NCI-H187 (cell line): ENCODE results near the gene CRB1.

ENCODE experiments used
- DNase-seq, 2 experiments: peaks; one replicate each; lab custom pipeline; 2025; lab: John Stamatoyannopoulos, UW

The CRB1 gene

GRCh38 chr1:197303463-197303862 lies 35.4 kb downstream of the CRB1 start:
- no peak for DNase-seq

GRCh38 chr1:197304638-197305200 lies 36.7 kb downstream of the CRB1 start:
- DNase-seq = no peak

DNA sequence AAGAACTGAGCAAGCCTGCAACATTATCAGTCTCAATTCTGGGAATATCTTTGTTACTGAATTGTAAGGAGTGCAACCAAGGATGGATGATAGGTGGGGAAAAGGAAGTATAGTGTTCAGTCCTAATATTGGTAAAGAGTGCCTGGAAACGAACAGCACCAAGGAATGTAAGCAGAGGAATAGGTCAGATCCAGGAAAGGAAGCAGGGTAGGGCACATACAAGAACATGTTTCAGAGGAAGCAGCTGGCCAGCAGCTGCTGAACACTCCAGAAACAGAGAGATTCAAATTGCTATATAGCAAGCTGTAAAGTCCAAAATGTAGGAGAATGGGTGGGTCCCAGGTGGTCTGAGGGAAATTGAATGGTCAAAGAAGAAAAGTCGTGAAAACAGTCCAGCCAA lies 37.9 kb downstream of the CRB1 start:
- no peak for DNase-seq

DNA sequence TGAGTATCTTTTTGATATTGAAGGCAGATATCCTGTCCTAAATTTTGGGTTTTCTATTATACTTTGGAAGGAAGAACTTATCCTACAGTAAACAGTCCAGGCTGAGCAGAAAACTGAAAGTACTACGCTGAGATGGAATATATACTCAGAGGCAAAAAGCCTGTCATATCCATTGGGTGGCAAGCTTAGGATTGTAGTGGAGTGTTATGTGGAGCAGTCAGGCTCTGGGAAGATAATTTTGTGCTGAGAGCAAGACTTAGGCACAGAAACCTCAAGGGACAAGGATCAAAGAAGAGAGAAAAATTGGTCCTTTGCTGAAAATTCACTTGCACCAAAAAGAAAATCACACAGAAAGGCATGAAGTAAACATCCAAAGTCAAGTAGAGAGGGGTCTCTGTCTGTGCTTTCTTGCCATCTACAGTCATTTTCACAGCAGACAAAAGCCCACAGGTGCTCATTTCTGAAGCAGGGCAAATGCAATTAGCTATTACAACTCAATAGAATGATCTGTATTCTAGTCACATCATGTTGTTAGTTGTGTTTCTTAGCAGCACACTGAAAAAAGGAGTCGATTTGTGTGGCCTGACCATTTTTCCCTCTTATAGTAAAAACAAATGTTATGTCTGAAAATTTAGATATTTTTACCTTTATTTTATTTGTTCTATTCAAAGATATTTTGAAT lies 38.5 kb downstream of the CRB1 start:
- no peak for DNase-seq

- no peak for DNase-seq
Measured at GRCh38 chr1:197307136-197307535, 39.1 kb downstream of the CRB1 start.

DNA sequence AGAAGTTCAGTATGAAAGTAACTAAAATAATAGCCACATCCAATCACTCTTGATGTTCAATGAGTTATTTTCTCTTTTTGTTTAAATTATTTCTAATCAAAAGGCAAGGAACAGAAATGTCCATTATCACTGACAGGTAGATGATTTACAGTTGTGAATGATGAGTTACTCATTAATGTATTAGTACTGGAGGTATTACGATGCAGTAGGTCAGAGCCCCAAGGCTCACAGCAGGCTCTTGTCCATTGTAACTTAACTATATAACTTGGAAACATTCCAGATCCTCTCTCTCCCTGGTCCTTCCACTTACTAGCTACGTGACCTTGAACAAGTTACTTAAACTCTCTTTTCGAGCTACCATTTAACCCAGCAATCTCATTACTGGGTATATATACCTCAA lies 39.5 kb downstream of the CRB1 start:
- DNase-seq = no peak

DNA sequence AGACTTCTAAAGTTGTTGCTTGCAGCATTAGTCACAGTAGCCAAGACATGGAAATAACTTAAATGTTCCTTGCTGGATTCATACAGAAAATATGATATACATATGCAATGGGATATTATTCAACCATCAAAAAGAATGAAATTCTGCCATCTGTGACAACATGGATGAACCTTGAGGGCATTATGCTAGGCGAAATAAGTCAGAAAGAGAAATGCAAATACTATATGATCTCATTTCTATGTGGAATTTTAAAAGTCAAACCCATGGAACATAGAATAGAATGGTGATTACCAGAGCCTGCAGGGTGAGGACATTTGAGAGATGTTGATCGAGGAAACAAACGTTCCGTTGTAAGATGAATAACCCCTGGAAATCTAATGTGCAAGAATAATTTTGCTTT lies 43.0 kb downstream of the CRB1 start:
- DNase-seq = no peak

DNA sequence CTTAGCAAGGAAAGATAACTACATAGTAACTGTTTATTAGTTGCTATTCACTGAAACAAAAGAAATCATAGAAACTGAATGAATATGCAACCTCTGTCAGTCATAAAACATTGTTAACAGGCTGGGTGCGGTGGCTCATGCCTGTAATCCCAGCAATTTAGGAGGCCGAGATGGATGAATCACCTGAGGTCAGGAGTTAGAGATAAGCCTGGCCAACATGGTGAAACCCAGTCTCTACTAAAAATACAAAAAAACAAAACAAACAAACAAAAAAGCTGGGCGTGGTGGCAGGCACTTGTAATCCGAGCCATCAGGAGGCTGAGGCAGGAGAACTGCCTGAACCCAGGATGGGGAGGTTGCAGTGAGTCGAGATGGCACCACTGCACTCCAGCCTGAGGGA lies 44.1 kb downstream of the CRB1 start:
- DNase-seq = no peak

DNA sequence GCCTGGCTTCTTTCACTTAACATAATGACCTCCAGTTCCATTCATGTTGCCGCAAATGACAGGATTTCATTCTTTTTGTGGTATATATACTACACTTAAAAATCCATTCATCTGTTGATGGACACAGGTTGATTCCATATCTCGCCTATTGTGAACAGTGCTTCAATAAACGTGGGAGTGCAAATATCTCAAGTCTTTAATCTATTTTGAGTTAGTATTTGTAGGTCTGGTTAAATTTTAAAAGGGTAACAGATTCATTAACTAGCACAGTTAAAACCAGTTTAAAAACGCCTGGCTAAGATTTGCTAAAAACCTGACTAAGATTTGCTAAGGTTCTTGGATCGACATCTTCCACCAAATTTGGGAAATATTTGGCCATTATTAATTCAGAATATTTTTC lies 45.7 kb downstream of the CRB1 start:
- DNase-seq = no peak

DNA sequence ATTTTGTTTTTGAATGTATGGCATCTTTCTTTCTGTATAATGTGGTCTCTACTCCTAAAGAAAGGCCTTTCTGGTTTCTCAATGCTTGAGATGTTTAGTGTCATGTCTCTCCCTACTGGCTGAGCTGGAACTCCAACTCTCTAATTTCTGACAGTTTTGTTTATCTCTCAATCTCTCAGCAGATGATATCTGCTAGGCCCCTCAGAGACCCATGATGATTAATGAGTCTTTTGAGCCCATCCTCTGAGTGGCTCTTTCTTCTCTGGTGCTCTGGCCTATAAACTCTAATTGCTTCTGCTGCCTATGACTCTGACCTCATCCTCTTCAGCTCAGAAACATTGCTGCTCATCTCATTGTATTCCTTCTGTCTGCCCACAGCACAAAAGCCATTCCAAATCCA lies 46.6 kb downstream of the CRB1 start:
- DNase-seq = peak in 1 of 2 experiments; percentile 29

DNA sequence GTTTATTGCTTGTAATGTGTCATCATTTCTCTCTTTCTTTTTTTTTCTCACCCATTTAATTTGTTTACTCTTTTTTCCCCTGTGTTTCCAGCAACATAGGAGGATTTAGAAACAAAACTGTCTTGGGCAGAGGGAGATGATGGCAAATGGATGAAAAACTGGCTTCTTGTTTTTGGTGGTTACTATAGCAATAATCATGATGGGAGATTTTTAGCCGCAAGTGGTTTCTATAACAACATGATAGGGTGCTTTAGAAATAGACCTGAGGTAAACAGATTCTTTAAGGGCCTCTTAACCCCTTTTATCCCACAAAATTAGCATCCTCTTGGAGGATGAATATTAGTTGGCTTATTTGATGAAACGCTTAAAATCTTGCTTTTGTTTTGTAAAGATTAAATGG lies 51.6 kb downstream of the CRB1 start:
- no peak for DNase-seq

GRCh38 chr1:197320991-197321531 lies 53.0 kb downstream of the CRB1 start:
- no peak for DNase-seq

- DNase-seq = no peak
Measured at GRCh38 chr1:197321811-197322210, 53.8 kb downstream of the CRB1 start.

- DNase-seq = no peak
Measured at GRCh38 chr1:197327776-197328364, 59.8 kb downstream of the CRB1 start.

DNA sequence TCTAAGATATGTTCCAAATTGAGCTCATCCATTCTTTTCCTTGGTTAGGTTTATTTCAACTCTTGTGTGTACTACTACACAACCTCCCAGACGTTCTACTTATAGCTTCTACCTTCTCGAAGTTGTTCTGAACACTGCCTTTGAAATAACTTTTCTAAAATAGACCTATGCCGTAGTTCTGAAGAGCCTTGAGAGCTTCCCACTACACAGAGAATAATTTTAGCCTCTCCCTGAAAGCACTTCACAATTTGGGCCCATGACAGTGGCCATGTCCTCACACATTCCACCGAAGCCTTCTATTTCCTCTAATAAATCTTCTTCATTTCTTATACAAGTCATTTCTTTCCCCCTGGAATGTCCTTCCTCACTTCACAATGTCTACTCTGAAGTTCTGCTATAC lies 62.2 kb downstream of the CRB1 start:
- DNase-seq = no peak

- DNase-seq = no peak
Measured at GRCh38 chr1:197331565-197331964, 63.5 kb downstream of the CRB1 start.

GRCh38 chr1:197333041-197333440 lies 65.0 kb downstream of the CRB1 start:
- DNase-seq = no peak

DNA sequence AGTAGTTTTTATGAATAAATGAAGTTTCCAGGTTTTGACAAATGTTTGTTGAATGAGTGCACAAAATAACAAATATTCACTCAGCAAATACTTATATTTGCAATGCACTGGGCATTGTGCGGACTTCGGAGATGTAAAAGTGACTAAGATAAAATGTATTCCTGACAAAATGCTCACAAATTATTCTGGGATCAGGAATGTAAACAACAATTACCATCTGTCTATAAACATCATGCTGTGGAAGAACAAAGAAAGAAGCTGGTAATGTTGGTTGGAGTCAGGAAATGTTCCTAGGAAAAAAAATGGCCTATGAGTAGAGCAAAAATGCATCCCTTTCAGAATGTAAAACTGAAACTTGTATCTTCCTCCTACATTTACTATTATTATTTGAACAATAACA lies 68.5 kb downstream of the CRB1 start:
- no peak for DNase-seq

GRCh38 chr1:197339106-197340060 lies 71.3 kb downstream of the CRB1 start:
- no peak for DNase-seq

- no peak for DNase-seq
Measured at GRCh38 chr1:197341626-197342025, 73.6 kb downstream of the CRB1 start.

- no peak for DNase-seq
Measured at GRCh38 chr1:197342044-197342565, 74.1 kb downstream of the CRB1 start.

DNA sequence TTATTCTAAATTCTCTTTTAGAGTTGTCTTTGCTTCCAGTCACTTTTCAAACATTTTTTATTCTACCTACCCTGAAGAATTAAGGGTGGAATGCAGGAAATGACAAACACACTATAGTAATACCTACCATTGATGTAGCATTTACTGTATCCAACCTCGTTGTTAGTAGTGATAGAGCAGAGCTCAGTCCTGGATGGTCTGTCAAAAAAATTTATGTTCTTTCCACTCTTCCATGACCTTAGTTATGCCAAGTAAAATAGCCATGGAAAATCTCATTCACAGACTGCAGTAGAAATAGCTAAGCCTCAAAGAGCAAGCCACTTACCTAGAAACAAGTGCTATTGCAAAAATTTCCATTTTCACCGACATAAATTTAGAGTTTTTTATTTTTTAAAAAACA lies 74.6 kb downstream of the CRB1 start:
- DNase-seq = no peak
